RWPE2 (cell line): ENCODE data around the gene FBXL14.

ENCODE experiments used
- ATAC-seq: fragments of 200-7000 bp; cut with Tn5 transposase; 3 replicates; pipeline ENCODE4 v1.9.1; 2021; ENCODE audit warnings: low read depth
- DNase-seq: peaks from one replicate; pipeline ENCODE4 v3.0.0-alpha.2; 2020; ENCODE audit warnings: low spot score
- H3K27ac ChIP-seq: fragments of 450-650 bp; 2 replicates; pipeline ENCODE4 v1.5.1; 2017; ENCODE audit warnings: mild to moderate bottlenecking; ENCODE audit not compliant: poor library complexity, severe bottlenecking
- H3K27me3 ChIP-seq: fragments of 250-450 bp; sonication (Bioruptor Pico); 2 replicates; pipeline ENCODE4 v1.5.1; 2021; ENCODE audit warnings: mild to moderate bottlenecking, moderate library complexity; ENCODE audit not compliant: insufficient read depth, poor library complexity, severe bottlenecking
- H3K36me3 ChIP-seq: fragments of 250-450 bp; sonication (Bioruptor Pico); 2 replicates; pipeline ENCODE4 v1.5.1; 2020; ENCODE audit warnings: low read depth, mild to moderate bottlenecking, moderate library complexity
- H3K4me1 ChIP-seq: fragments of 250-450 bp; sonication (Bioruptor Pico); 2 replicates; pipeline ENCODE4 v1.5.1; 2021; ENCODE audit warnings: mild to moderate bottlenecking, moderate library complexity; ENCODE audit not compliant: insufficient read depth, poor library complexity, severe bottlenecking
- H3K4me3 ChIP-seq: fragments of 250-450 bp; sonication (Bioruptor Pico); 2 replicates; pipeline ENCODE4 v1.5.1; 2021; ENCODE audit warnings: mild to moderate bottlenecking, moderate library complexity; ENCODE audit not compliant: severe bottlenecking
- H3K9me3 ChIP-seq: fragments of 250-450 bp; sonication (Bioruptor Pico); 2 replicates; pipeline ENCODE4 v1.5.1; 2021; ENCODE audit warnings: mild to moderate bottlenecking, moderate library complexity; ENCODE audit not compliant: severe bottlenecking
- TF ChIP-seq, protein P1 (sequence below): fragments of 450-650 bp; IDR thresholded peaks from one replicate; pipeline ENCODE4 v1.5.1; 2017; ENCODE audit warnings: mild to moderate bottlenecking, moderate library complexity; ENCODE audit not compliant: poor library complexity, severe bottlenecking

The FBXL14 gene

DNA sequence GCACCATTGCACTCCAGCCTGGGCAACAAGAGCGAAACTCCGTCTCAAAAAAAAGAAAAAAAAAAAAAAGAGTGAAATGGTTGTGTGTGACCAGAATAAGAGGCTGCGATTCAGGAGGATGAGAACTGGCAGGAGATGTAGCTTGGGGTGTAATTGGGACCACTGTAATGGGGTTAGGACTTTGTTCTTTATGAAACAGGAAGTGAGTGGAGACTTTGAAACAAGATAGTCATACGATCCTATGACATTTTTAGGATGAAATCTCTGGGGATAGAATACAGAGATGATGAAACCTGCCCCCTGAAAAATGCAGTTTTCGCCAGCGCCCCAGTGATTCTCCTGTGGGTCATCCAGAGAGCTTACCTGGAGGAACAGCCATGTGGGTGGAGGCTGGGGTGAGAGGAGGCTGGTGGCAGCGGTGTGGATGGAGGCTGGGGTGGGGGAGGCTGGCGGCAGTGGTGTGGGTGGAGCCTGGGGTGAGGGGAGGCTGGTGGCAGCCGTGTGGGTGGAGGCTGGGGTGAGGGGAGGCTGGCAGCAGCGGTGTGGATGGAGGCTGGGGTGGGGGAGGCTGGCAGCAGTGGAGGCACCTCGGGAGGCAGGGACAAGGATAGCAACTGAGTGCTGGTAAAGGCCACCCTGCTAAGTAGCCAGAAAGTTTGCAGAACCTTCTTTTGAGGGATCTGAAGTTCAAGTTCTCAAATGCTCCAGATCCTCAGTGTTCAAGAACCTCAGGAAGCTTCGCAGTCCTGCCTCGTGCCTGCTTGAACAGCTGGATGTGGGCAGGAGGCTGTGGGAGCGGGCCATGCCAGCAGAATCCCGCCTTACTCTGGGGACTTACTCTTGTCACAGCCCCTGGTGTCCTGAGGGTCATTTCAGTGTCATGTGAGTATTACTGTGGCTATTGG, 20.2 kb downstream of the FBXL14 start:
- ATAC-seq (no peak), DNase-seq (no peak)
- TF ChIP-seq, protein P1, sequence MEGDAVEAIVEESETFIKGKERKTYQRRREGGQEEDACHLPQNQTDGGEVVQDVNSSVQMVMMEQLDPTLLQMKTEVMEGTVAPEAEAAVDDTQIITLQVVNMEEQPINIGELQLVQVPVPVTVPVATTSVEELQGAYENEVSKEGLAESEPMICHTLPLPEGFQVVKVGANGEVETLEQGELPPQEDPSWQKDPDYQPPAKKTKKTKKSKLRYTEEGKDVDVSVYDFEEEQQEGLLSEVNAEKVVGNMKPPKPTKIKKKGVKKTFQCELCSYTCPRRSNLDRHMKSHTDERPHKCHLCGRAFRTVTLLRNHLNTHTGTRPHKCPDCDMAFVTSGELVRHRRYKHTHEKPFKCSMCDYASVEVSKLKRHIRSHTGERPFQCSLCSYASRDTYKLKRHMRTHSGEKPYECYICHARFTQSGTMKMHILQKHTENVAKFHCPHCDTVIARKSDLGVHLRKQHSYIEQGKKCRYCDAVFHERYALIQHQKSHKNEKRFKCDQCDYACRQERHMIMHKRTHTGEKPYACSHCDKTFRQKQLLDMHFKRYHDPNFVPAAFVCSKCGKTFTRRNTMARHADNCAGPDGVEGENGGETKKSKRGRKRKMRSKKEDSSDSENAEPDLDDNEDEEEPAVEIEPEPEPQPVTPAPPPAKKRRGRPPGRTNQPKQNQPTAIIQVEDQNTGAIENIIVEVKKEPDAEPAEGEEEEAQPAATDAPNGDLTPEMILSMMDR: no peak
- H3K36me3 ChIP-seq: no peaks in the 10 kb centered on the region
- no peaks in the 10 kb centered on the region for H3K9me3 ChIP-seq
- peaks cover 4% of the 10 kb centered on the region for H3K4me1 ChIP-seq
- no peaks in the 10 kb centered on the region for H3K27me3 ChIP-seq
- no peak overlapping the region for H3K27ac ChIP-seq
- H3K4me3 ChIP-seq: no peak overlapping the region

DNA sequence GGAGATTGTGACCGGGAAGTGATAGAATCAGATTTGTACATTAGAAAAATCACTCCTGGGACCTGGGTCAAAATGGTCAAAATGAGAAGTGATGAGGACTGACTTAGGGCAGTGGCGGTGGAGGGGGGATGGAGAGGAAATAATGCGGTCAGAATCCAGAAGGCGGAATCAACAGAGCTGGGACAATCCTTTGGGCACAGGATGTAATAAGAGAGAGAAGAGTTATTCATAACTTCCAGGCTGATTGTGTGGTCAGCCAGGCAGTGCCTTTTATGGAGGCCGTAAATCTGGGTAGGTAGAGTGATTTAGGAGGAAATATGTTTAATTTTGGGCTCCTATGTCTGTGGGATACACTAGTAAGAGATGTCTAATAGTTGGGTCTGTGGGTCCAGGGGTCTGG, 21.6 kb downstream of the FBXL14 start:
- Histone ChIP-seq H3K27me3 (no peaks in the 10 kb centered on the region), H3K36me3 (no peaks in the 10 kb centered on the region), H3K4me1 (peaks cover 4% of the 10 kb centered on the region), H3K27ac (no peak overlapping the region), H3K4me3 (no peak overlapping the region), H3K9me3 (no peaks in the 10 kb centered on the region)
- DNase-seq: no peak
- no peak for ATAC-seq
- TF ChIP-seq, protein P1: no peak

DNA sequence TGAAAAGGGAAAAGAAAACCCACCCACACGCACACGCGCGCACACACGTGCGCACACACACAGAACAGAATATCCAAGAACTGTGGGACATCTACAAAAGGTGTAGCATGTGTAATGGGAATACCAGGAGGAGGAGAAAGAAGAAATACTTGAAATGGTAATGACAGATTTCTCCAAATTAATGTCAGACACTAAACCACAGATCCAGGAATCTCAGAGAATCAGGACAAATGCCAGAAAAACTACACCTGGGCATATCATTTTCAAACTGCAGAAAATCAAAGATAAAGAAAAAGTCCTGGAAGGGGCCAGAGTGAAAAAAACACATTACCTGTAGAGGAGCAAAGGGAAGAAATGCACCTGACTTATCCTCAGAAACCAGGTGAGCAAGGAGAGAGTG, 26.5 kb downstream of the FBXL14 start:
- no peak overlapping the region for H3K27ac ChIP-seq
- no peaks in the 10 kb centered on the region for H3K4me1 ChIP-seq
- TF ChIP-seq, protein P1: no peak
- no peaks in the 10 kb centered on the region for H3K9me3 ChIP-seq
- DNase-seq: no peak
- H3K4me3 ChIP-seq: no peak overlapping the region
- H3K27me3 ChIP-seq: no peaks in the 10 kb centered on the region
- ATAC-seq: no peak
- H3K36me3 ChIP-seq: no peaks in the 10 kb centered on the region

DNA sequence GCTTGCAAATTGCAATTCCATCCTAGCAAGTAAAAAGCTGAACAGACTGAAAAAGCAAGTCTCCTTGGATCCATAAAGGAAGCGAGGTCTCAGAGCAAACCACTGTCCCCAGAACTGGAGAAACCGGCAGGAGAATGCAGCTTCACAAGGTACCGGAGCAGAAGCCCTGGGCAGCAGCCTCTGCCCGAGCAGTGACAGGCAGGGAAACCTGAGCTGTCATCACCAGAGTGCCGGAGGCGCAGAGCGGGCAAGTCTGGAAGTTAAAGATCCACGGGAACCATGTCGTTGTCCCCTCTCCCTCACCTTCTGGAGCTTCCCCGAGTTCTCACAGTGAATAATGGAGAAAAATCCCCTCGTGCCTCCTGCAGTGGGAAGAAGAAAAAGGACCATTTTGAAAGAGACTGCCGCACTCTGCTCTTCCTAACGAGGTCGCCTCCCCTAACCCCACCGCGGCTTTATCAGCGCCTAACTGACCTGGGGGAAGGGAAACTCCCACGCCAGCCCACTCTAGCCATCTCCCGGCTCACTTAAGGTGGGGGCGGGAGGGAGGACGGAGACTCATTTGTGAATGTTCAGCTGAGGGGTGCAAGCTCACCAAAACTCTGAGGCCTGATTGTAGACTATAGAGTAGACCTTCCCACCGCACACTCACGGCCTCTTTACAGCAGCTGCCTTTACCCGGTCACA, 27.8 kb downstream of the FBXL14 start:
- H3K36me3 ChIP-seq: no peaks in the 10 kb centered on the region
- no peak overlapping the region for H3K27ac ChIP-seq
- no peak overlapping the region for H3K4me3 ChIP-seq
- DNase-seq (no peak), ATAC-seq (no peak)
- H3K9me3 ChIP-seq: no peaks in the 10 kb centered on the region
- no peaks in the 10 kb centered on the region for H3K4me1 ChIP-seq
- no peaks in the 10 kb centered on the region for H3K27me3 ChIP-seq
- TF ChIP-seq, protein P1: no peak
